Stomach (tissue), 9 donors: ENCODE results near the gene DPT. TPM values are rescaled to one million over a fixed set of nuclear protein-coding genes. Genes with fewer than 3 reads are reported as not detected.

Experiments used
- DNase-seq, 2 donors: peaks; one replicate each; pipeline versions ENCODE4 v3.0.0 to v3.0.0-alpha.2; 2013 to 2019
- H3K27ac ChIP-seq, 5 donors: fragments of 200-600 bp in 4 of 5; sonication (generic) in 4 of 5; one replicate each; pipeline ENCODE4 v1.5.1; 2013 to 2019; ENCODE audit warnings: mild to moderate bottlenecking in 1 of 5, moderate library complexity in 1 of 5
- H3K27me3 ChIP-seq, 3 donors: fragments of 200-600 bp; sonication (generic); one replicate each; pipeline ENCODE4 v1.5.1; 2017 to 2019; ENCODE audit warnings: mixed run types in 1 of 3
- H3K36me3 ChIP-seq, 4 donors: fragments of 200-600 bp; sonication (generic); 1 replicate in 3 of 4; 2 replicates in 1 of 4; pipeline ENCODE4 v1.5.1; 2016 to 2019
- H3K4me1 ChIP-seq, 4 donors: fragments of 200-600 bp; sonication (generic); one replicate each; pipeline ENCODE4 v1.5.1; 2016 to 2019
- H3K4me3 ChIP-seq, 4 donors: fragments of 200-600 bp; sonication (generic) in 3 of 4; one replicate each; pipeline ENCODE4 v1.5.1; 2016 to 2019; ENCODE audit warnings: mild to moderate bottlenecking in 1 of 4
- H3K9me3 ChIP-seq, 4 donors: fragments of 200-600 bp; sonication (generic); one replicate each; pipeline ENCODE4 v1.5.1; 2016 to 2019
- CTCF ChIP-seq, 7 experiments: fragments of 450-650 bp in 4 of 7; fragments of 200-600 bp in 3 of 7; sonication (generic) in 3 of 7; IDR thresholded peaks; one replicate each; pipeline ENCODE4 v1.5.1; 2016 to 2019; ENCODE audit warnings: antibody characterized with exemption in 7 of 7, control low read depth in 2 of 7, mild to moderate bottlenecking in 1 of 7
- EP300 ChIP-seq: sonication (generic); formaldehyde crosslinking; IDR thresholded peaks from one replicate; pipeline ENCODE4 v1.6.1; 2017; ENCODE audit warnings: antibody characterized with exemption
- POLR2A ChIP-seq, 4 donors: fragments of 450-650 bp; IDR thresholded peaks; one replicate each; pipeline ENCODE4 v1.6.1; 2016; ENCODE audit warnings: antibody characterized with exemption in 4 of 4, control low read depth in 2 of 4, mild to moderate bottlenecking in 1 of 4, moderate library complexity in 1 of 4
- POLR2AphosphoS5 ChIP-seq, 3 donors: sonication (generic); formaldehyde crosslinking; IDR thresholded peaks; one replicate each; pipeline ENCODE4 v1.6.1; 2016; ENCODE audit warnings: antibody characterized with exemption in 3 of 3
- WGBS, 5 donors: extraction: QIAGEN DNeasy Blood & Tissue Kit in 3 of 5; methylation state at CpG; one replicate each; pipeline versions ENCODE4 v1.1.5 to v1.1.7; 2013 to 2018; 5-methylcytosine and 5-hydroxymethylcytosine counted together
- intact Hi-C: fragments of 100-400 bp; cut with DNase I; formaldehyde crosslinking; loops from one replicate; pipeline ENCODE4 v1.15.1; 2023; ENCODE audit warnings: low total_unique reads
- polyA plus RNA-seq, 3 donors: library from polyadenylated mRNA; stranded (reverse); fragments of 200-250 nt; gene quantifications; one replicate each; pipeline ENCODE4 v1.2.3, GENCODE V29; 2013
- total RNA-seq, 5 donors: library from RNA; depleted of rRNA; stranded (reverse); fragments of >200 nt; gene quantifications; one replicate each; pipeline versions ENCODE4 v1.1.0 to v1.2.3, GENCODE V29; 2014 to 2016
- donor health status: healthy with polysubstance abuse.
- donor health status: Bipolar disorder and iron deficiency.
- donor health status: healthy.

DPT gene
- total and polyA plus RNA-seq, 8 donors, result 20.1 to 86.7 (median 47.1) TPM

DNA sequence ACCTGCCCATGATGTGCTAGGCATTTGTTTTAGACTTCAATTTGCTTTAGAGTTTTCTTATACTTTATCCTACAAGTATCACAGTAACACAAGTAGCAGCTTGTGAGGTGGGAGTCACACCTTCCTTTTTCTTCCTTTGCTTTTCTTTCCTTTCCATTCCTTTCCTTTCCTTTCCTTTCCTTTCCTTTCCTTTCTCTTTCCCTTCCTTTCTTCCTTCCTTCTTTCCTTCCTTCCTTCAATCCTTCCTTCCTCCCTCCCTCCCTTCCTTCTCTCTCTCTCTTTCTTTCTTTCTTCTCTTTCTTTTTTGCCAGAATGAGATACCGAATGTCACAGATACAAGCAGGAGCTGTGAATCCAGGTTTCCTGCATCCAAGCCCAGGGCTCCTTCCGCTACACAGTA lies 3.9 kb downstream of the DPT start:
- DNase-seq, result no peak
- H3K36me3 ChIP-seq, result no peaks in the 10 kb centered on the region
- intact Hi-C loops, result no loop called here
- WGBS, 5 donors, result 96 to 98% (median 96%) methylated on average over 2 of the region's 2 CpGs
- TF ChIP-seq EP300 (no peak), POLR2AphosphoS5 (IDR thresholded peaks at IDR 0.05) (no peak), POLR2A (IDR thresholded peaks at IDR 0.05) (no peak), CTCF (IDR thresholded peaks at IDR 0.05) (no peak)
- no peaks in the 10 kb centered on the region for H3K27me3 ChIP-seq
- H3K9me3 ChIP-seq, result no peaks in the 10 kb centered on the region
- H3K4me3 ChIP-seq, result no peak overlapping the region
- H3K27ac ChIP-seq, result no peak overlapping the region
- peaks cover 0 to 18% (median 0%) of the 10 kb centered on the region in 4 donors for H3K4me1 ChIP-seq

- TF ChIP-seq CTCF (IDR thresholded peaks at IDR 0.05) (no peak), POLR2AphosphoS5 (IDR thresholded peaks at IDR 0.05) (no peak), EP300 (no peak), POLR2A (IDR thresholded peaks at IDR 0.05) (no peak)
- H3K4me1 ChIP-seq, result peaks cover 0 to 22% (median 0%) of the 10 kb centered on the region in 4 donors
- no peak overlapping the region for H3K27ac ChIP-seq
- WGBS, 5 donors, result 46 to 82% (median 60%) methylated on average over 1 of the region's 1 CpG
- H3K36me3 ChIP-seq, result no peaks in the 10 kb centered on the region
- no peak overlapping the region for H3K4me3 ChIP-seq
- no peak for DNase-seq
- no peaks in the 10 kb centered on the region for H3K27me3 ChIP-seq
- intact Hi-C loops, result no loop called here
- H3K9me3 ChIP-seq, result no peaks in the 10 kb centered on the region
These were observed 6.0 kb downstream of the DPT start for GRCh38 chr1:168723000-168723399.

DNA sequence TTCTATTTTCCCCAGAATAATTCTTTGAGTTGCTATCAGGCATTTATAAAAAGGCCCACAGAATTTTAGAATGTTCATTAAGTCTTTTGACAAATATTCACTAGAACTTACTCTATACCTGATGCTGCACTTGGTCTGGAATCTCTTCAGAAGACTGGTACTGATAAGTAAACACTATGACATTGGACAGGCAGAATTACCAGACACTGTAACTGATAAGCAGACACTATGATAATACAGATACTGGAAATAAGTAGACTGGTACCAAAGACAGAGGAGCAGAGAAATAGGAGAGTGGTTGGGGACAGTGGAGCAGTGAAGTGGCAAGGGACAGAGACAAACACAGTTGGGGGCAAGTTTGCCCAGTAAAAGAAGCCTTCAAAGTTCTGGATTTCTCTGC lies 8.2 kb downstream of the DPT start:
- peaks cover 0 to 12% (median 0%) of the 10 kb centered on the region in 4 donors for H3K4me1 ChIP-seq
- no peaks in the 10 kb centered on the region for H3K9me3 ChIP-seq
- H3K27me3 ChIP-seq, result no peaks in the 10 kb centered on the region
- intact Hi-C loops, result no loop called here
- TF ChIP-seq POLR2A (IDR thresholded peaks at IDR 0.05) (no peak), POLR2AphosphoS5 (IDR thresholded peaks at IDR 0.05) (no peak), CTCF (IDR thresholded peaks at IDR 0.05) (no peak), EP300 (no peak)
- no peak for DNase-seq
- no peak overlapping the region for H3K4me3 ChIP-seq
- no peaks in the 10 kb centered on the region for H3K36me3 ChIP-seq
- H3K27ac ChIP-seq, result no peak overlapping the region

- H3K4me3 ChIP-seq, result no peak overlapping the region
- intact Hi-C loops, result no loop called here
- no peak for TF ChIP-seq POLR2A (IDR thresholded peaks at IDR 0.05)
- TF ChIP-seq POLR2AphosphoS5 (IDR thresholded peaks at IDR 0.05), result no peak
- TF ChIP-seq EP300, result no peak
- TF ChIP-seq CTCF (IDR thresholded peaks at IDR 0.05), result no peak
- WGBS, 5 donors, result 87 to 90% (median 90%) methylated on average over 5 of the region's 5 CpGs
- H3K27me3 ChIP-seq, result no peaks in the 10 kb centered on the region
- DNase-seq, result no peak
- H3K36me3 ChIP-seq, result no peaks in the 10 kb centered on the region
- H3K4me1 ChIP-seq, result peaks cover 0 to 5% (median 0%) of the 10 kb centered on the region in 4 donors
- H3K27ac ChIP-seq, result no peak overlapping the region
- H3K9me3 ChIP-seq, result no peaks in the 10 kb centered on the region
These were observed 9.5 kb downstream of the DPT start for GRCh38 chr1:168719306-168720111.
